Measurements from ENCODE around the gene FAM200B. TPM values are rescaled to one million over a fixed set of nuclear protein-coding genes. Genes with fewer than 3 reads are reported as not detected.
A peak's percentile ranks its signal among the peaks of the same experiment; 100 is the strongest.

Gene FAM200B
- total RNA-seq, 2 experiments from 2014 or later, result 8.3 to 8.9 TPM

DNA sequence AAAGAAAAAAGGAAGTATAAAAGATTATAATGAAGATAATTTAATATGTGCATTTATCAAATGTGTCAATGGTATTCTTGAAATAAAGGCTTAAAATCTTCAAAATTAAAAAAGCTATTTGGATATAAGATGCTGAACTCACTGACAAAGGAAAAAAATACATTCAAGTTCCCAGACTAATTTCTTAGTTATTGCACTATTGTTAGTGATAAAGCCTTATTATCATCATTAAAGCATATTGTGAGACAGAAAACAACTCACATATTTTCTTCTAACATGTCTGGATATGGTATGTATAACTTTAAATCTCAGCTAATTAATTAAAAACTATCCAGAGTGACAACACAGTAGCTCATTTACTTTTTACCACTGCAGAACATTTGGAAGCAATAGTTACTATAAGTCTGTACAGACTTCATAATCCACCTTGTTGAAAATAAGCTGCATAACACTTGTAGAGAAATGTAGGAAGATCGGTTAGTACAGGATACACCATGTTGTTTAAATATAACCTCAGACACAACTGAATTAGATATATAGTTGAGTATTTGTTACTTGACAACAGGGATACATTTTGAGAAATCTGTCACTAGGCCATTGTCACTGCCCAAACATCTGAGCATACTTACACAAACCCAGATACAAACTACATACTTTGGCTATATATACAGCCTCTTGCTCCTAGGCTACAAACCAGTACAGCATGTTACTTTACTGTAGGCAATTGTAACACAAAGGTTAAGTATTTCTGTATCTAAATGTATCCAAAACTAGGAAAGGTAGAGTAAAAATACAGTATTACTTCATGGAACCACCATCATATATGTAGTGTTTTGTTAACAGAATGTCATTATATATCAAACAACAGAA, 12.8 kb upstream of the FAM200B start:
- Mint-ChIP-seq H3K27me3 (no peaks in the 10 kb centered on the region), H3K4me1 (ENCODE audit: low read depth) (peaks cover 6% of the 10 kb centered on the region), H3K4me3 (no peak overlapping the region), H3K9me3 (no peaks in the 10 kb centered on the region), H3K27ac (no peak overlapping the region), H3K36me3 (peaks cover 6% of the 10 kb centered on the region)
- CTCF ChIA-PET, result no interaction called here
- POLR2A ChIA-PET, result interaction anchor here (0.6 kb wide), 1 partner anchor 13 kb away, joined by 3 read pairs; the partner anchor contains the start of gene FBXL5
- intact Hi-C loops (cut with micrococcal nuclease), result no loop called here
- no peak for DNase-seq

DNA sequence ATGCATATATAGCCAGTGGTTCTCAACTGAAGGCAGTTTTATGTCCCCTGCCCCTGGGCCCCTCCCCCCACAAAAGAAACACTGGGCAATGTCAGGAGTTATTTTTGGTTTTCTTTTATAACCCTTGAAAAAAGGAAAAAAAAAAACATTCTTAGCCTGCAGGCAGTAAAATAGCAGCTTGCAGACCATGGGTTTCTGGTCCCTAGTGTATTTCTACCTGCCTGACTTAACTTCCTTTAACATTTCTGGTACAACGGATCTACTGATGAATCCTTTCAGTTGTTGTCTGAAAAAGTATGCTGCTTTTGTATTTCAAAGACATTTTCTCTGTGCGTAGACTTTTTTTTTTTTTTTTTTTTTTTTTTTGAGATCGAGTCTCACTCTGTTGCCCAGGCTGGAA, 11.1 kb upstream of the FAM200B start:
- no peak overlapping the region for H3K4me3 Mint-ChIP-seq
- H3K27me3 Mint-ChIP-seq, result no peaks in the 10 kb centered on the region
- no peak for DNase-seq
- no peaks in the 10 kb centered on the region for H3K9me3 Mint-ChIP-seq
- H3K4me1 Mint-ChIP-seq (ENCODE audit: low read depth), result peaks cover 6% of the 10 kb centered on the region
- H3K36me3 Mint-ChIP-seq, result peaks cover 6% of the 10 kb centered on the region
- ChIA-PET CTCF (no interaction called here), POLR2A (no interaction called here)
- H3K27ac Mint-ChIP-seq, result no peak overlapping the region
- intact Hi-C loops (cut with micrococcal nuclease), result no loop called here

DNA sequence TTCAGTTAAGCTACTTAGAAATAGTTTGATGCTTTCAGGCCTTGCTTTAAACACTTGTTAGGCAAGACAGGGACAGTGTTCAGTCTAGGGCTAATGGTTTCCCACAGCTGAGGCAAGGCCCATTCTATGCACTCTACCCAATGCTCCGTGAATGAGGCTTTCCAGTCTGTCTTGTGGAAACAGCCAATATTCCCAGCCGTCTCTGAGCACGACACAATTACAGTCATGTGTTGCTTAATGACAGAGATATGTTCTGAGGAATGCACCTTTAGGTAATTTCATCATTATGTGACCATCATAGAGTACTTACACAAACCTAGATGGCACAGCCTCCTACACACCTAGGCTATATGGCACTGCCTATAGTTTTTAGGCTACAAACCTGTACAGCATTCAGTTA, 9.5 kb upstream of the FAM200B start:
- ChIA-PET CTCF (no interaction called here), POLR2A (interaction anchor here (1.0 kb wide), 1 partner anchor 9 kb away, joined by 3 read pairs; no protein-coding TSS in a partner anchor)

DNA sequence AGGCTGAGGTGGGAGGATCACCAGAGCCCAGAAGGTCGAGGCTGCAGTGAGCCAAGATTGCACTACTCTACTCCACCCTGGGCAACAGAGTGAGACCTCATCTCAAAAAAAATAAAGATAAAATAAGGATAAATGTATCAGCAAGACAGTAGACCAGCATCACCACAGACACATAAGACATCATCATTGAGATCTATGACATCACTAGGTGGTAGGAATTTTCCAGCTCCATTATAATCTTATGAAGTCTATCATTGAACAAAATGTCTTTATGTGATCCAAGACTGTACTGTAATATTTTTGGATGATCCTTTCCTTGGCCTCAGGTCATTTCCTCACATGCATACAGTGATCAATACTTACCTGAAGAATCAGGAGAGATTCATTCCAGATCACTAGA, 8.3 kb upstream of the FAM200B start:
- Mint-ChIP-seq H3K36me3 (peaks cover 3% of the 10 kb centered on the region), H3K27ac (no peak overlapping the region), H3K27me3 (no peaks in the 10 kb centered on the region), H3K4me3 (no peak overlapping the region), H3K4me1 (ENCODE audit: low read depth) (peaks cover 3% of the 10 kb centered on the region), H3K9me3 (no peaks in the 10 kb centered on the region)
- ChIA-PET POLR2A (no interaction called here), CTCF (no interaction called here)
- intact Hi-C loops (cut with micrococcal nuclease), result no loop called here
- DNase-seq, result no peak

More for the DNA sequence above, 9.5 kb upstream of the FAM200B start:
- no peak overlapping the region for H3K4me3 Mint-ChIP-seq
- H3K27ac Mint-ChIP-seq, result no peak overlapping the region
- H3K9me3 Mint-ChIP-seq, result no peaks in the 10 kb centered on the region
- no peaks in the 10 kb centered on the region for H3K4me1 Mint-ChIP-seq (ENCODE audit: low read depth)
- no peaks in the 10 kb centered on the region for H3K36me3 Mint-ChIP-seq
- no peak for DNase-seq
- intact Hi-C loops (cut with micrococcal nuclease), result no loop called here
- H3K27me3 Mint-ChIP-seq, result no peaks in the 10 kb centered on the region

DNA sequence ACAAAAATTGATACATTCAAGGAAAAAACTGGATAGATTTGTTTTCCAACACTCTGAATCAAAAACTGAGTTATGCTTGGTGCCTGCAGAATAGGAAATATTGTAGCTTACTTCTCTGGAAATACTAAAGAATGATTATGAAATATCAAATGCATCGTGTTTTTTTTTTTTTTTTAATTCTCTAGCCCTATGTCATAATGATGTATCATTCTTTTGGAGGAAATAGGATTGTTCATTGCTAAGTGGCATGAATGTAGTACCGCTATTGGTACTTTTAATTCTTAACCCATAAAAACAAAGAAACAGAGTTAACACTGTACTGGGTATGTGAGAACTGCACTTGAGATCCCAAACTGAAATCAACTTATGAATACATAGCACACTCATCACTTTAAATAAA, 7.6 kb upstream of the FAM200B start:
- intact Hi-C loops (cut with micrococcal nuclease), result no loop called here
- peaks cover 3% of the 10 kb centered on the region for H3K4me1 Mint-ChIP-seq (ENCODE audit: low read depth)
- no peaks in the 10 kb centered on the region for H3K9me3 Mint-ChIP-seq
- H3K36me3 Mint-ChIP-seq, result peaks cover 3% of the 10 kb centered on the region
- no peak for DNase-seq
- ChIA-PET CTCF (no interaction called here), POLR2A (no interaction called here)
- no peaks in the 10 kb centered on the region for H3K27me3 Mint-ChIP-seq
- H3K4me3 Mint-ChIP-seq, result no peak overlapping the region
- no peak overlapping the region for H3K27ac Mint-ChIP-seq

DNA sequence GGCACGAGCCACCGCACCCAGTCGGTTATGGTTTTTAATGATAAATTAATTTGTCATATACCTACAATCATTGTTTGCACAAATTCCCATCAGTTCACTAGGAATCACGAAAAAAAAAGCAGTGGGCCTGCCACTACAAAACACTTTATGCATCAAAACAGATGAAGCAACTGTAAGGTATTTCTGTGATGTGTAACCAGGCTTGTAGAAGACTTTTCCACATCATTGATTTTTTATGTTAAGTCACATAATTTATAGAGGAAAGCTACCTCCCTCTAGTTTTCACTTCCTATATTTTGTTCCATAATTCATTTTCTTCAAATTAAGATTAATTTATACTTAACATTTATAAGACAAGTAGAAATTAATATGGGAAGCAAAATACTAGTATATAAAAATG, 6.7 kb upstream of the FAM200B start:
- H3K4me1 Mint-ChIP-seq (ENCODE audit: low read depth), result peaks cover 8% of the 10 kb centered on the region
- H3K36me3 Mint-ChIP-seq, result peaks cover 3% of the 10 kb centered on the region
- no peaks in the 10 kb centered on the region for H3K9me3 Mint-ChIP-seq
- no peak overlapping the region for H3K27ac Mint-ChIP-seq
- H3K4me3 Mint-ChIP-seq, result no peak overlapping the region
- POLR2A ChIA-PET, result no interaction called here
- CTCF ChIA-PET, result interaction anchor here (1.1 to 1.6 kb wide), 2 partner anchors 13 to 25 kb away, joined by 4 read pairs; no protein-coding TSS in a partner anchor
- no peak for DNase-seq
- intact Hi-C loops (cut with micrococcal nuclease), result no loop called here
- no peaks in the 10 kb centered on the region for H3K27me3 Mint-ChIP-seq

DNA sequence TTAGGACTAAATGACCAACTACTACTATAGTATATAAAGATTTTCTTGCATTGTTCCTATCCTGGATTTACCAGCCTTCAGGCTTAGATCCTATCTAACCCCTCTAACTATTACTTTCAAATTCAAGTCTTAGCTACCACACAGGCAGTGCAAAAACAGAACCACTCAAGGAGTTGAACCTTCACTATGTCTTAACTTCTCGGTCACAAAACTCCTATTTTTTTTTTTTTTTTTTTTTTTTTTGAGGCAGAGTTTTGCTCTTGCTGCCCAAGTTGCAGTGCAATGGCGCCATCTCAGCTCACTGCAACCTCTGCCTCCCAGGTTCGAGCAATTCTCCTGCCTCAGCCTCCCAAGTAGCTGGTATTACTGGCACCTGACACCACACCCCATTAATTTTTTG, 6.3 kb upstream of the FAM200B start:
- ChIA-PET POLR2A (no interaction called here), CTCF (interaction anchor here (1.1 to 1.6 kb wide), 2 partner anchors 13 to 26 kb away, joined by 4 read pairs; no protein-coding TSS in a partner anchor)
- Mint-ChIP-seq H3K9me3 (no peaks in the 10 kb centered on the region), H3K27me3 (no peaks in the 10 kb centered on the region), H3K4me1 (ENCODE audit: low read depth) (peaks cover 10% of the 10 kb centered on the region), H3K36me3 (peaks cover 3% of the 10 kb centered on the region), H3K4me3 (no peak overlapping the region), H3K27ac (no peak overlapping the region)
- DNase-seq, result no peak
- intact Hi-C loops (cut with micrococcal nuclease), result no loop called here

DNA sequence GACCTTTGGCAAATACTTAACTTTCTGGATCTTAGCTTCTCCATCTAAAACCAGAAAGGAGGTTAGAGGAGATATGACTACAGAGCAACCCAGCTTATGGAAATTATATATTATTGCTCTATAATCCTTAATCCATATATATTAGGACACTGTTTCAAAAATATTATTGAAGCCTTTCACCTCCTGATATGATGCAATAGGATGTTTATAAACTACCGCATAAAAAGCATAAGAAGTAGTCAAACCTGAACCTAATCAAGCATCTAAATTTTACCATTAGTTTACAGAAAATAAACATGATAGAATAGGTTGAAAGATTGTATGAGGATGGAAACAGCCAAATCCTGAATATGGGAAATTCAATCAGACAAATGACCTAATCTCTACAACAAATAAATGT, 5.6 kb upstream of the FAM200B start:
- Mint-ChIP-seq H3K27ac (no peak overlapping the region), H3K9me3 (no peaks in the 10 kb centered on the region)

DNA sequence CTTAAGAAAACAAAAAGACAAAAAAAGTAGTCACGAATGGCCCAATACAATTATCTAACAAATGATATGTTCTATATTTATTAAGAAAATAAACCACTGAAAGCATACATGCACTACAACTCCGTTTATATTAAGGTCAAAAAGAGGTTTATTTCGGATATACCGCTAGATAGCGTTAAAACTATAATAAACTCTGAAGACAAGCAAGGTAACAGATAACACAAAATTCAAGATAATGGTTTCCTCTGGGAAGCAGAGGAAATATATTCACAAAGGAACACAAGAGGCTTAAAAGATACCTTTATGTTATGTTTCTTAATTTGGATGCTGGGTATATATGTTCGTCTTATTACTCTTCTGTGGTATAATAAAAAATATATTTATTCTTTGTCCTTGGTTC, 4.7 kb upstream of the FAM200B start:
- H3K27ac Mint-ChIP-seq, result no peak overlapping the region
- intact Hi-C loops (cut with micrococcal nuclease), result no loop called here
- peaks cover 10% of the 10 kb centered on the region for H3K36me3 Mint-ChIP-seq
- CTCF ChIA-PET, result no interaction called here
- peaks cover 10% of the 10 kb centered on the region for H3K4me1 Mint-ChIP-seq (ENCODE audit: low read depth)
- H3K27me3 Mint-ChIP-seq, result no peaks in the 10 kb centered on the region
- POLR2A ChIA-PET, result no interaction called here
- H3K9me3 Mint-ChIP-seq, result no peaks in the 10 kb centered on the region
- no peak overlapping the region for H3K4me3 Mint-ChIP-seq
- no peak for DNase-seq

More for the DNA sequence above, 5.6 kb upstream of the FAM200B start:
- ChIA-PET POLR2A (no interaction called here), CTCF (interaction anchor here (1.1 to 1.6 kb wide), 2 partner anchors 14 to 26 kb away, joined by 4 read pairs; no protein-coding TSS in a partner anchor)
- H3K4me1 Mint-ChIP-seq (ENCODE audit: low read depth), result peaks cover 10% of the 10 kb centered on the region
- H3K4me3 Mint-ChIP-seq, result no peak overlapping the region
- intact Hi-C loops (cut with micrococcal nuclease), result no loop called here
- no peaks in the 10 kb centered on the region for H3K27me3 Mint-ChIP-seq
- peaks cover 3% of the 10 kb centered on the region for H3K36me3 Mint-ChIP-seq
- no peak for DNase-seq

DNA sequence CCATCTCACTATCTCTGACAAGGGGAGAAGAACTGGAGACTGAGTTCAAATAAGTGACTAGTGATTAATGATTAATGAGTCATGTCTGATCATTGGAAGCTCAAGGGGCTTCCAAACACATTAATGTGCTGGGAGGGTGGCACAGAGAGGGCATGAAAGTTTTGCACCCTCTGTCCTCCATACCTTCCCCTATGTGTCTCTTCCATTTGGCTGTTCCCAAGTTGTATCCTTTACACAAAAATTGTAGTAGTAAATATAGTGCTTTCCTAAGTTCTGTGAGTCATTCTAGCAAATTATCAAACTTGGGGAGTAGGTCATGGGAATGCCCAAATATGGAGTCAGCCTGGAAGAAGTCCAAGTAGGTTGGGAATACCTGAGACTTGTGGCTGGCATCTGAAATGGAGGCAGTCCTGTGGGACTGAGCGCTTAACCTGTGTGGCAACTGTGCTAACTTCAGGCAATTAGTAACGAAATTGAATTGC, 4.1 kb upstream of the FAM200B start:
- peaks cover 13% of the 10 kb centered on the region for H3K4me1 Mint-ChIP-seq (ENCODE audit: low read depth)
- no peak overlapping the region for H3K27ac Mint-ChIP-seq
- no peak overlapping the region for H3K4me3 Mint-ChIP-seq
- peaks cover 12% of the 10 kb centered on the region for H3K36me3 Mint-ChIP-seq
- intact Hi-C loops (cut with micrococcal nuclease), result no loop called here
- no peak for DNase-seq
- CTCF ChIA-PET, result no interaction called here
- no peaks in the 10 kb centered on the region for H3K27me3 Mint-ChIP-seq
- POLR2A ChIA-PET, result no interaction called here
- H3K9me3 Mint-ChIP-seq, result no peaks in the 10 kb centered on the region

DNA sequence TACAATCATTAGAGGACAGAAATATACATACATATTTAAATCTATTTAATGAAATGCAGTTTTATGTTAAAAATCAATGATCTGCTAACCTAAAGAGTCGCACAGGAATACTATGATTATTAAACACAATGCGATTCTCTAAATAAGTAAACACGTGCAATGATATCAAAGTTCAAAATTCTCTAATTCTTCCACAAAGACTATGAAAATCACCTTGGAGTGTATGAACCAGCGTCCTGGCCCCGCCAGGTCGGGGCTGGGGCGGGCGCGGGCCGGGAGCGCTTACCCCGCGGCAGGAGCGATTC, 608 bp upstream of the FAM200B start:
- intact Hi-C loops (cut with micrococcal nuclease), result loop anchor here (1.0 kb wide), 6 partner anchors 21 to 679 kb away; partner anchors contain the start of genes BST1, CD38, CPEB2 and FBXL5
- DNase-seq, result no peak
- Mint-ChIP-seq H3K27ac (peak overlapping the region; percentile 95), H3K27me3 (no peaks in the 10 kb centered on the region), H3K4me1 (ENCODE audit: low read depth) (peaks cover 29% of the 10 kb centered on the region), H3K9me3 (no peaks in the 10 kb centered on the region), H3K36me3 (peaks cover 18% of the 10 kb centered on the region), H3K4me3 (peak overlapping the region; percentile 99)
- POLR2A ChIA-PET, result interaction anchor here (1.3 to 1.9 kb wide), 3 partner anchors 9 to 26 kb away, joined by 3 to 12 read pairs (median 5); partner anchors contain the start of gene FBXL5
- CTCF ChIA-PET, result interaction anchor here (0.7 to 1.9 kb wide), 5 partner anchors 22 to 275 kb away, joined by 3 to 7 read pairs (median 4); partner anchors contain the start of gene FBXL5

DNA sequence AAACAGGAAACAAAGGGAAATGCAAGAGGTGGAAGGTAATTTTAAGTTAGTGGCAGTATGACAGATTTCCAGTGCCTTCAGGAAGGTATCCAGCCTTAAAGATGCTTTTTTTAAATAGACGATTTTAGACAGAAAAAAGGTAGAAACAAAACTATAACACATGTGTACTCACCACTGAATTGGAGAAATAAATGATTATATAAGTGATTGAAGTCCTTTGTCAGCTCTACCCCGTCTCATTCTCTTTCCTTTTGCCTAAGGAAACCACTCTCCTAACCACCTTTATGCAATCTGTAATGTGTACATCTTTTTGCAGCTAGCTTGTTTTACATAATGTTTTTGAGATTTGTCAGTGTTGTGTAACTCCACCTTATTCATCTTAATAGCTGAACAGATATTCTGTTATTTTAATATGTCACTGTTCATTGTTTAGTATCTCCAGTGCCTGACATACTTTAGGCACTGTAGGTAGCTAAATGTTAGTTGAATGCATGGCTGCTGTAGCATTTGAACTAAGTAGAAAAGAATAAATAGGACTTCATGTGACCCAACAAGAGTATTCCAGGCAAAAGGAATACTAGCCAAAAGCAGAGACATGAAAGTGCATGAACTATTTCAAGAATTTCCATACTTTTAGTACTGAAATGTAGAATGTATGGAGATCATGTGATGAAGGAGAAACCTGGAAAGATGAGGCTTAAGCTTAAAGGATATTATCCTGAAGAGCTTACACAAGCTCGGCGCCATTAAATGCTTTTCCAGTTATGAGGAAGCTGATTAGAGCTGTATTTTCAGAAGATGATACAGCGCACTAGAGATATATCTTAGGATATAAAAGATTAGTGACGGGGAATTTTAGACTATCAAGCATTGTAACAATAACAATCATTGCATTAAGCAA, 865 bp downstream of the FAM200B start:
- Mint-ChIP-seq H3K9me3 (no peaks in the 10 kb centered on the region), H3K4me3 (peak overlapping the region; percentile 99), H3K27ac (peak overlapping the region; percentile 95), H3K4me1 (ENCODE audit: low read depth) (peaks cover 29% of the 10 kb centered on the region), H3K36me3 (peaks cover 28% of the 10 kb centered on the region), H3K27me3 (no peaks in the 10 kb centered on the region)
- ChIA-PET CTCF (interaction anchor here (0.6 to 1.9 kb wide), 6 partner anchors 18 to 225 kb away, joined by 3 to 4 read pairs (median 3); partner anchors contain the start of gene FBXL5), POLR2A (interaction anchor here (0.6 to 1.9 kb wide), 4 partner anchors 20 to 66 kb away, joined by 3 to 12 read pairs (median 4); partner anchors contain the start of gene FBXL5)
- no peak for DNase-seq
- intact Hi-C loops (cut with micrococcal nuclease), result no loop called here

All from activated CD4-positive, alpha-beta memory T cell treated with anti-CD3 and anti-CD28 coated beads for 36 hours (primary cell).